G401.6 (cell line): ENCODE results near the gene AP2S1.
"Not testable (repeated sequence)": the region's sequence is repeated elsewhere in the genome, so short reads cannot be mapped to it uniquely, and the experiment has no call there.

Source experiments
- FAIRE-seq: peaks from 2 replicates; lab custom pipeline; 2012; peaks lifted over from hg19 to GRCh38; lab: Jason Lieb, UNC

Gene AP2S1

DNA sequence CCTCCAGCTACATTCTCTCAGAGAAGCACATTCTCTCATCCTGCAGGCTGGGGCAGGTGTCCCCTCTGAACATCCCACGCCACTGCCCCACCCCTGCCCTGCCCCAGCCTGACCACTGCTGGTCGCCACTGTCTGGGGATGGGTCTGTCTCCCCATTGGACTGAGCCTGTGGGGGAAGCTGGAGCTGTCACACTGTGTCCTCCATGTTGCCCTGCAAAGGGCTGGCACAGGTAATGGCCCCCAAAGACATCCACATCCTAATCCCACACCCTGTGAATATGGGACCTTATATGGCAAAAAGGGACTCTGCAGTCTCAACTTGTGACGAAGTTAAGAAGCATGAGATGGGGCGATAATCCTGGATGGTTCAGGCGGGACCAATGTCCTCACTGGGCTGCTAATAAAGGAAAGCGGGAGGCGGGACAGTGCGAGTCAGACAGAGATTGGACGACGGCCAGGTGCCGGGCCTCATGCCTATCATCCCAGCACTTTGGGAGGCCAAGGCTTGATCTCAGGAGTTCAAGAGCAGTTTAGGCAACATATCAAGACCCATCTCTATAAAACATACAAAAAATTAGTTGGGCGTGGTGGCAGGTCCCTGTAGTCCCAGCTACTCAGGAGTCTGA lies 9.1 kb downstream of the AP2S1 start:
- no peak for FAIRE-seq

DNA sequence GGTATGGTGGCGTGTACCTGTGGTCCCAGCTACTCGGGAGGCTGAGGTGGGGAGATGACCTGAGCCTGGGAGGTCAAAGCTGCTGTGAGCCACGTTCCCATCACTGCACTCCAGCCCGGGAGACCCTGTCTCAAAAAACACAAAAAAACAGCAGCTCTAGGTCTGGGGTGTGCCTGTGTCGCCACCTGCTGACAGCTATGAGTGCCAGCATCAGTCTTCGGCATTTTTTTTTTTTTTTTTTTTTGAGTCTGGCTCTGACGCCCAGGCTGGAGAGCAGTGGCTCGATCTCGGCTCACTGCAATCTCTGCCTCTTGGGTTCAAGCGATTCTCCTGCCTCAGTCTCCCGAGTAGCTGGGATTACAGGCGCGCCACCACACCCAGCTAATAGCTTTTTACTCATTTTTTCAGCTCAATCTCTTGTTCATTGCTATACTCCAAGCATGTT lies 10.1 kb downstream of the AP2S1 start:
- peak; percentile 33 for FAIRE-seq

DNA sequence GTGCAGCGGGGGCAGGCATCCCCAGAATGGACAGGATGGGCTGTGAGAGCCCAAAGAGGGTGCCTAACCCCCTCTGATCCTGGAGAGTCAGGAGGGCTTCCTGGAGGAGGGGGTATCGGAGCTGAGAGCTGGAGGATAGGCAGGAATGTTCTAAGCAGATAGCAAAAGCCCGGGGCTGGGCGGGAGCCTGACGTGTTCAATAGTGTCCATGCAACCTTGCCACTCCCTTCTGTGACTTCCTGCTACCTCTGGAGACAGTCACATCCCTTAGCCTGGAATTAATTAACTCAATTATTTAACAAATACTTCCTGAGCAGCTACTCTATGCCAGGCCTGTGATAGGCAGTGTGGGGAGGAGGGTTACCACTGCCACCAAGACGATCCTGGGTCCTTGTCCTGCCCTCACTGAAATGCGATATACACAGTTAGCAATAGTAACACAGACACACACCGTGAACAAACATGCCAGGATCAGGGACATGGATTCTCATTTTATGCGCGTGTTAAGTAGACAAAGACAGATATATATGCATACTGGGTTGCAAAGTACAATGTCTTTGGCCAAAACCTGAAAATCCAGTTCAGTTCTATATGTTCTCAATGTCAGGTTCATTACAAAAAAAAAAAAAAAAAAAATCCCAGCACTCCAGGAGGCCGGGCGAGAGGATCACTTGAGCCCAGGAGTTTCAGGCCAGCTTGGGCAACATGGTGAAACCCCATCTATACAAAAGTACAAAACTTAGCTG lies 10.7 kb downstream of the AP2S1 start:
- no peak for FAIRE-seq

DNA sequence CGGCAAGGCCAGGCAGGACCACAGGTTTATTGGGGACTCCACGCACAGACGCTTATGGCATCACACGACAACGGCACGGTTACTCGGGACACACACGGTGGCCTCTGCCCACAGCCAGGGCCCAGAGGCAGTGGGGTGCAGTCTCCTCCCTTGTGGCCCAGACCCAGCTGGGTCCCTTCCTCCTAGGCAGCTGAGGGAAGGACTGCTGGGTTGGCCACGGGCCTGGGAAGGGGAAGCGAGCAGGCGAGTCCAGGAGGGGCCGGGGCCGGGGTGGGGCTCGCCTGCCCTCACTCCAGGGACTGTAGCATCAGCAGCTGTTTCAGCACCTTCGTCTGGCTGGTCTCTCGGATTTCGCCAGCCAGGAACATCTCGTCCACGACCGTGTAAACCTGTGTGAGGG lies 12.5 kb downstream of the AP2S1 start:
- FAIRE-seq = no peak

DNA sequence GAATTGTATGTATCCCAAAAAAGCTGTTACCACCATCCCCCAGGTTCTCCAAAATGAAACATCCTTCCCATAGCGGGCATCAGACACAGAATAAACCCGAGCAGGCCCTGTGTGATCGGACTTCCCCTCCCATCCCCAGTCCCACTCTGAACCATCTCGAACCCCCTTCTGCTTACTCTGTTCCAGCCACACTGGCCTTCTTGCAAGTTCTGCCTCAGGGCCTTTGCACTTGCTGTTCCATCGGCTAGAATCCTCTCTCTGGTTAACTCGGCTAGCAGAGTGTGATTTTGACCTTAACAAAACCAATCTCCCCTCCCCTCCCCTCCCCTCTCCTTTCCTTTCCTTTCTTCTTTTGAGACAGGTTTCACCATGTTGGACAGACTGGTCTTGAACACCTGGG lies 15.7 kb downstream of the AP2S1 start:
- no peak for FAIRE-seq

DNA sequence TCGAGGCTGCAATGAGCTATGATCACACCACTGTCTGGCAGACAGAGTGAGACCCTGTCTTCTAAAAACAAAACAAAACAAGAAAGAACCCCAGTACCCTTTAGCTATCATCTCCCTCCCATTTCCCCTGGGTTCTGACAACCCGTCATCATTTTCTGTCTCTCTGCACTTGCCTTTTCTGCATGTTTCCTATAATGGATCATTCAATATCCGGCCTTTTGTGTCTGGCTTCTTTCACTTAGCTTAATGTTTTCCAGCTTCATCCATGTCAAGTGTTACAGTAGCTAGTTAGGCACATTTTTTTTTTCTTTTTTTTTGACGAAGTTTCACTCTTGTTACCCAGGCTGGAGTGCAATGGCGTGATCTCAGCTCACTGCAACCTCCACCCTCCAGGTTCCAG lies 16.5 kb downstream of the AP2S1 start:
- no peak for FAIRE-seq

DNA sequence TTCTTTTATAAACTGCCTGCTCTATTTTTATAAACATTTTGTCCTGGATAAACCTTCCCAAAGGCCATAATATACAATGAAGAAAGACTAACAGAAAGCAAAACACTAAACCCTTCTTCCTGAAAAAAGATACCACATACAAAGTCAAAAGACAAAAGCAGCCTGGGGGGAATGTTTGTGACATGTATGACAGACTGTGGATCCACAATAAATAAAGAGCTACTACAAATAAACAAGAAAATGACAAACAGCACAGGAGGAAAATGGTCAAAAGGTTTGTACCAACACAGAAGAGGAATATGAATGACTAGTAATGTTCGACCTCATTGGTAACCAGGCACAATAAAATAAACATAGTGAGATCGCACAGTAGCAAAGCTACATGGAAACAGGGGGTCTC lies 19.8 kb downstream of the AP2S1 start:
- no peak for FAIRE-seq

DNA sequence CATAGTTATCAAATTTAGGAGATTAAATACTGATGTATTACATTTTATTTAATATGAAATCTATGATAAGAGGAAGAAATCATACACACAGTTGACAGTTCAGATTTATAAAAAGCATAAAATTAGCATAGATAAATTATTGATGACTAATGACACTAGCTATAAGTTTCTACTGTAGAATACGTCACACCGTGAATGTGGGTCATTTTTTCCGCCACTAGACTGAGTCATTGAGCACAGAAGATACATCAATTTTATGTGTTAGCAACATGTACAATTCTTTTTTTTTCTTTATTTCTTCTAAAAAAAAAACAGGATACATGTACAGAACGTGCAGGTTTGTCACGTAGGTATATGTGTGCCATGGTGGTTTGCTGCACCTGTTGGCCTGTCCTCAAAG lies 22.2 kb downstream of the AP2S1 start:
- FAIRE-seq = no peak

DNA sequence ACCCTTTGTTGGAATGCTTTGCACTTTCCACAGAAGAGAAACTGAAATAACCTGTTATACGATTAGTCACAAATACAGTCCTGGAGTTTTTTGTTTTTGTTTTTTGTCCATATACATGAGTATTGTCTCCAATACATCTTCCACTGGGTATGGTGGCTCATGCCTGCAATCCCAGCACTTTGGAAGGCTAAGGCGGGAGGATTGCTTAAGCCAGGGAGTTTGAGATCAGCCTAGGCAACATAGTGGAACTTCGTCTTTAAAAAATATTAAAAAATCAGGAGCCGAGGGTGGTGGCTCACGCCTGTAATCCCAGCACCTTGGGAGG lies 25.0 kb downstream of the AP2S1 start:
- FAIRE-seq = no peak

DNA sequence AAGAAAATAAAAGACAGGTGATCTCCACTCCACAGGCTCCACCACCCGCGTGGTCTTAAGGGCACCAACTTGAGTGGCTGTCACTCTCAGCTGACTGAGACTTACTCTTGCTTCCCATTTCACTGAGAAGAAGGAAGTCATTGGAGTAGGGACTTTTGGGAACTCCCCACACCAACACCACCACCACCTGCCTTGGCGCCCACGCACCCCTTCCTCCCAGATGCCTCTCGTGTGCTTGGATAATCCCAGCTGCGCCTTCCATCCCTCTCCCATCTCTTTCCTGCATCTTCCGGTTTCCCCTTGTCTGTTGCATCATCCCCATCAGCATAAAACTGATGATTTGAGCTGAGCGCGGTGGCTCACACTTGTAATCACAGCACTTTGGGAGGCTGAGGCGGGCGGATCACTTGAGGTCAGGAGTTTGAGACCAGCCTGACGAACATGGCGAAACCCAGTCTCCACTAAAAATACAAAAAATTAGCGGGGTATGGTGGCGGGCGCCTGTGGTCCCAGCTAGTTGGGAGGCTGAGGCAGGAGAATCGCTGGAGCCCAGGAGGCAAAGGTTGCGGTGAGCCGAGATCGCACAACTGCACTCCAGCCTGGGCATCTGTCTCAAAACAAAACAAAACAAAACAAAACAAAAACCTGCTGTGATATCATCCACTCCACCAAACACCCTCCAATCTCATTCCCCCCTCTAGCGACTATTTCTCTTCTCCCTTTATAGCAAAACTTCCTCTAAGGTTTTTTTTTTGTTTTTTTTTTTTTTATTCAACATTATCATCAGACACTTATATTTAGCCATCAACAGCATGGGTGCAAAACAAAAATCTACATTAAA lies 25.5 kb downstream of the AP2S1 start:
- FAIRE-seq = no peak

DNA sequence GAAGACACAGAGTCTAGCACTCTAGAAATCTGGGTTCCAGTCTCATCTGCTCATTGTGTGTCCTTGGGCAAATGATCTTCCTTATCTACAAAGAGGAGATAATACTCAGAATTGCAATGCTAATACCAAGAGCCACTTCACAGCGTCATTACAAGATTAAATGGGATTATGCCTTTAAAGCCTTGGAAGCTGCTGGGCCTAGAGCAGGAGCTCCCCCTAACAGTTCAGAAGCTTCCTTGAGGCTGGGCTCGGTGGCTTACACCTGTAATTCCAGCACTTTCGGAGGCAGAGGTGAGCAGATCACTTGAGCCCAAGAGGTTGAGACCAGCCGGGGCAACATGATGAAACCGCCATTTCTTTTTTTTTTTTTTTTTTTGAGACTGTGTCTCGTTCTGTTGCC lies 27.6 kb downstream of the AP2S1 start:
- FAIRE-seq = no peak

DNA sequence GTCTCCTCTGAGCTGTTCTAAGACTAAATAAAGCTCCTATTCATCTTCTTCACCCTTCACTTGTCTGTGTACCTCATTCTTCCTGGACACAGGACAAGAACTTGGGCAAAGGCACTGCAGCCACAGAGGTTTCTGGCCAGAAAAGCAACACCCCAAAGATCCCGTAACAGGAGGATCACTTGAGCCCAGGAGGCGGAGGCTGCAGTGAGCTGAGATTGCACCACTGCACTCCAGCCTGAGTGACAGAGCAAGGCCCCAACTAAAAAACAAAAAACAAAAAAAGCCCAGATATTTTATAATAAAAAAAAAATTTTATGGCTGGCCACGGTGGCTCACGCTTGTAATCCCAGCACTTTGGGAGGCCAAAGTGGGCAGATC lies 28.2 kb downstream of the AP2S1 start:
- FAIRE-seq = not testable (repeated sequence)

DNA sequence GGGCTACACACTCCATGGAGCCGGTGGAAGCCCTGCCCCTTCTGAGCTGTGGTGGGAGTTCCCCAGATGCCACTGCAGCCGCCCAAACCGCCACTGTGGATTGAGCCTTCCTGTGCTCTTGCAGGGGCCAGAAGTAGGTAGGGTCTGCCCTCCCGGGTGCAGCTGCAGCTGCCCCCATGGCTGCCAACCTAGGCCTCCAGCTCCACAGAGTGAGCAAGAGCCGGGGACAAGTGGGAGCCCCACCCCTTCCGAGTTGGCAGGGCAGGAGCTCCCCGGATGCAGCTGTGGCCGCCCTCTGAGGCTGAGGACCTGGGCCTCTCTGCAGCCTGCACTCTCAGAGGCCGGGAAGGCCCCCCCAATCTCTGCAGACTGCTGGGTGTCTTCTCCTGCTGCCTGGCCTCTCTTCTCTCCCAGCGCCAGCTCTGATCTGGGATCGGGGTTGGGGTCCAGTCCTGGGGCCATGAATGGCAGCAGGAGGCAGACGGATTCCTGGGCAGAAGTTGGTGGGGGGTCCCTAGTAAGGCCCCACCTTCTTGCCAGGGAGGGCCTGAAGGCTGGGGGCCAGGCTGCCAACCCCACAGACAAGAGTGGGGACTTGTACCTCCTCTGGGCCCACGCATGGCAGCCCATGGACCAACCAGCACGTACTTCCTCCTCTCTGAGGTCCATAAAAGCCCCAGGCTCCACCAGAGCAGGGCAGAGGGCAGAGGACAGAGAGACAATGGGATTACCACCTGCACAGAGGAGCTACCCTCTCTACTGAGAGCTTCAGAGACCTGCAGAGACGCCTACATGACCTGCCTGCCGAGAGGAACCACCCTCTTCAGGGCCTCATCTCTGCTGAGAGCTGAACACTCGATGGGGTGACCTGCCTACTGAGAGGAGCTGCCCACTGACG lies 28.9 kb downstream of the AP2S1 start:
- FAIRE-seq = no peak

DNA sequence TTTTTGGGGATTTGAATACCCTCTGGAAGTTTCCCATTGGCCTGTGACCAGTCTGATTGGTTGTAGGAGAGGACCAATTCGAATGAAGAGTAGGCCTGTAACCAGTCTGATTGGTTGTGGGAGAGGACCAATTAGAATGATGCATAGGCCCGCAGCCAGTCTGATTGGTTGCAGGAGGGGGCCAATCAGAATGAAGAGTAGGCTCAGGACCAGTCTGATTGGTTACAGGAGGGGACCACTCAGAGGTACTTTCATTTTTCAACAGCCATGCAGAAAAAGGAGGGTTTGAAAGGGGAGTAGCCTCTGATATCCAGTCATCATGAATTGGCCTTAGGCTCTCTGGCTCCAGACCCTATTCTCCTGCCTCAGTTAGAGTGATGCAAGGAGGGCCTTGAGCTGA lies 31.8 kb downstream of the AP2S1 start:
- FAIRE-seq = no peak

DNA sequence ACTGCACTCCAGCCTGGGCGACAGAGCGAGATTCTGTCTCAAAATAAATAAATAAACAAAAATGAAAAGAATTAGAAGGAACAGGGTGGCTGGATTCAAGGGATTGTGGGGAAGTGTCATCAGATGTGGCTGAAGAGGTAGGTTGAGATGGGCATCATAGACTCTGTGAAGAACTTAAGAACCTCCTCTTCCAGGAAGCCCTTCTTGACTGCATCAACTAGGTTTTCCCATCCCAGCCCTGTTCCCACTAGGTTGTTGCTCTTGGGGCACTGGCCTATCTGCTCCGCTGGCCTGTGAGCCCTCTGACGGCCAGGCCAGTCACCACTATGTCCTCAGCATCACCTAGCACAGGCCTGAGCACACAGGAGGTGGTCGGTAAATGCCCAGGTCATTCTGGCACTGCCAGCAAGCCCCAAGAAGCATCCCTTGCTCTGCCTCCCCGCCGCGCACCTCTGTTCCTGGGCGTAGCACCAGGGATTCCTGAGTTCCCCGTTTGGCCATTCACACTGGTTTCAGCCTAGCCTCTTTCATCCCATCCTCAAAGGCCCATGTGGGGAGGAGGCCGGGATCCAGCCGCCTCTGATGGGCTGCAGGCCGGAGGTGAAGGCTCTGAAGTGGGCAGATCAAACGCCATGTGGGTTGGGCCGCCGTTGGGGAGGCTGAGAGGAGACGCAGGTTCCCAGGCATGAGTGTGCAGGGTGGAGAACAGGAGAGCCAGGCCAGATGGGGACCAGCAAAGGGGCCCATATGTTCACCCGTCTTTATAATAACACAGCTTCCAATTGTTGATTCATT lies 34.6 kb downstream of the AP2S1 start:
- FAIRE-seq = no peak

DNA sequence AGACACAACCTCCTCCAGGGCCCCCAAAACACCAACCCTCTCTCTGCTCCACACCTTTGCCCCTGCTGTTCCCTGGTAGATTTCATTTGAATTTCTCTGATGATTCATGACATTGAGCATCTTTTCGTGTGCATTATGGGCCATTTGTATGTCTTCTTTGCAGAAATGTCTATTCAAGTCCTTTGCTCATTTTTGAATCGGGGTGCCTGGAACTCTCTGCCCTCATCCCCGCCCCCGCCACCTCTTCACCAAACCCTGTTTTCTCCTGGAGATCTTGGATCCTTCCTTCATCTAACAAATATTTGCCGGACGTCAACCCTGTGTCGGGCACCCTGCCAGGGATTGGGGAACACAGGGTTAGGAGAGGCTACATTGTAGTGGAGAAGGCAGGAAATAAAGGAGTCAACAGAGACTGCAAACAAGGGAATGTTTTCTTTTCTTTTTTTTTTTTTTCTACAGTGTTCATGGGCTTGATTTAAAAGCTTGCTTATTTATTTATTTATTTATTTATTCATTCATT lies 36.7 kb downstream of the AP2S1 start:
- FAIRE-seq = no peak

DNA sequence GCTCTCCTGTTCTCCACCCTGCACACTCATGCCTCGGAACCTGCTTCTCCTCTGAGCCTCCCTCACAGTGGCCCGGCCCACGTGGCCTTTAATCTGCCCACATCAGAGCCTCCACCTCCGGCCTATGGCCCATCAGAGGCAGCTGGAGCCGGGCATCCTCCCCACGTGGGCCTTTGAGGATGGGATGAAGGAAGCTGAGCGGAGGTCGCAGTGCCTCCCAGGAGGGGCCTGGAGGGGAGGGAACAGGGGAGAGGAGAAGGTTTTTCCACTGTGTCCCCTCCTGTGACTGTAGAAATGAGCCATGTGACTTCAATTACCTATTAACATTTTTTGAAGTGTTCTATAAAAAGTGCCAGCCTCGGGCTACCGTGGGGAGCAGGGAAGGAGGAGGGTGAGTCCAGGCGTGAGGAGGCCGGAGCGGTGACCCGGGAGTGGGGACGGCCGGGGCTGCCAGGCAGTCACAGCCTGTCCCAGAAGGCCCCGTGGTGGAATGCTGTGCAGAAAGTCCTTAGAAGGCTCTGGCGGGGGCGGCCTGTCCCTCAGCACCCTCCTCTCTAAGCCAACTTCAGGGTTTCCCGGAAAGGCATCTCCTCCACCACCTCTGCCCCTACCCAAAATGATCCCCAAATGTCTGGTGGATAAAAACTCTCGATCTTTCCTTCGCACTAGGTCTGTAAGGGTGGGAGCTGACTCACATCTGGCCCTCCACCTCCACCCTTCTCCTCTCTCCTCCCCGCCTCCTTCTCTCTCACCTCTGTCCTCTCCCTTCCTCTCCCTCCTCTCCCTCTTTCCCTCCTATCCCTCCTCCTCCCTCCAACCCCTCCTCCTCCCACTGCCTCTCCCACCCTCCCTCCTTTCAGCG lies 37.4 kb downstream of the AP2S1 start:
- FAIRE-seq = no peak

DNA sequence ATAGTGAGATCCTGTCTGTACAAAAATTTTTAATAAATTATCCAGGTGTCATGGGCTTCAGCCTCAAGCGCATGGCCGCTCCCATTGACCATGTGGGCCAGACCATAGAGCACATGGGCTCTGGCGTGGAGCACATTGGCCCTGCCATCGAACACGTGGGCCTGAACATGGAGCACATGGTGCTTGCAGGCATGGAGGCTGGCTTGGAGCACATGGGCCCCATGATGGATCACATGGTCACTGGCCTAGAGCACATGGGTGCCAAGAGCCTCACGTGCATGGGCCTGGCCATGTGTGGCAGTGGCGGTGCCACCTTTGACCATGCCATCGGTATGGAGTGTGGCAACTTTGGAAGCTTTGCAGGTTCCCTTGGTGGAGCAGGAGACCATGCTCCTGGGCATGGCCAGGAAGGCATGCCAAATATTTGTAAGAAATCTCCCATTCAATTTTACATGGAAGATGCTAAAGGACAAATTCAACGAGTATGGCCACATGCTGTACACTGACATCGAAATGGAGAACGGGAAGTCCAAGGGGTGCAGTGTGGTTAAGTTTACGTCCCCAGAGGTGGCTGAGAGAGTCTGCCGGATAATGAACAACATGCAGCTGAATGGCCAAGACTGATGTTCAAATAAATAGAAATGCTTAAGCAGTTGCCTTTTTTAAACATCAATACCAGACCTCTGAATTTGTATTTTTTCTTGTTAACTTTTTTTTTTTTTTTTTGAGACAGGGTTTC lies 40.9 kb downstream of the AP2S1 start:
- no peak for FAIRE-seq

DNA sequence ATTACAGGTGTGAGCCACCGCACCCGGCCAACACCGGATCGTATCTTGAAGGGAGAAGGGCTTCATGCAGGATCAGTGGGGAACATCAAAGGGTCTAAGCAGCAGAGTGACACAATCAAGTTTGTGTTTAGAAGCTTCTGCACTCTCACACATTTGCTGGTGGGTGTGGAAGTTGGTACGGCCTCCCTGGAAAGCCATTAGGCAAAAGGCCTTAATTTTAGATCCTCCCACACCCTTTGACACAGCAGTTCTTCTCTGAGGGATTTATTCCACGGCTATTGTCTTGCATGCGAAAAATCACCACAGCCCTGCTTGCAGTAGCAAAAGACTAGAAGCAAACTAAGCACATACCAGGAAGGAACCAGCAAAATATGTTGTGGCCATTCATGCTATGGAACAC lies 44.0 kb downstream of the AP2S1 start:
- no peak for FAIRE-seq

DNA sequence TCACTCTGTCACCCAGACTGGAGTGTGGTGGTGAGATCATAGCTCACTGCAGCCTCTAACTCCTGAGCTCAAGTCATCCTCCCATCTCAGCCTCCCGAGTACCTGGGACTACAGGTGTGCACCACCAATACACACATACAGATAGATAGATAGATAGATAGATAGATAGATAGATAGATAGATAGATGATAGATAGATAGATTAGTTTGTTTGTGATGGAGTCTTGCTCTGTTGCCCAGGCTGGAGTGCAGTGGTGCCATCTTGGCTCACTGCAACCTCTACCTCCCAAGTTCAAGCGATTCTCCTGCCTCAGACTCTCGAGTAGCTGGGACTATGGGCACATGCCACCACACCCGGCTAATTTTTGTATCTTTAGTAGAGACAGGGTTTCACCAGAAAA lies 46.2 kb downstream of the AP2S1 start:
- not testable (repeated sequence) for FAIRE-seq
